Smooth muscle cell (in vitro differentiated cells): Measurements from ENCODE around the gene MYADM. TPM values are rescaled to one million over a fixed set of nuclear protein-coding genes. Genes with fewer than 3 reads are reported as not detected.

ENCODE experiments used
- DNase-seq: peaks from one replicate; lab custom pipeline; 2025; ENCODE audit not compliant: unreplicated experiment; lab: John Stamatoyannopoulos, UW
- H2AFZ ChIP-seq: fragments of 200-600 bp; sonication (generic); 2 replicates; pipeline ENCODE4 v1.6.0; 2016; ENCODE audit warnings: antibody characterized with exemption, low read depth, mild to moderate bottlenecking
- H3F3A ChIP-seq: fragments of 200-600 bp; sonication (generic); 2 replicates; pipeline ENCODE4 v1.6.0; 2017; ENCODE audit warnings: antibody characterized with exemption, low read depth
- H3K27ac ChIP-seq: fragments of 200-600 bp; sonication (generic); 2 replicates; pipeline ENCODE4 v1.5.1; 2016; ENCODE audit warnings: low read depth, mild to moderate bottlenecking
- H3K27me3 ChIP-seq: fragments of 200-600 bp; sonication (generic); 2 replicates; pipeline ENCODE4 v1.6.1; 2016; ENCODE audit warnings: low read depth, mild to moderate bottlenecking
- H3K36me3 ChIP-seq: fragments of 200-600 bp; sonication (generic); 2 replicates; pipeline ENCODE4 v1.5.1; 2016; ENCODE audit warnings: low read depth
- H3K4me1 ChIP-seq: fragments of 200-600 bp; sonication (generic); 2 replicates; pipeline ENCODE4 v1.5.1; 2016; ENCODE audit warnings: low read depth
- H3K4me2 ChIP-seq: fragments of 200-600 bp; sonication (generic); 2 replicates; pipeline ENCODE4 v1.6.0; 2016; ENCODE audit warnings: mild to moderate bottlenecking
- H3K4me3 ChIP-seq: fragments of 200-600 bp; sonication (generic); 2 replicates; pipeline ENCODE4 v1.5.1; 2016; ENCODE audit warnings: mild to moderate bottlenecking
- H3K79me2 ChIP-seq: fragments of 200-600 bp; sonication (generic); 2 replicates; pipeline ENCODE4 v1.6.0; 2016; ENCODE audit warnings: low read depth, mild to moderate bottlenecking
- H3K9ac ChIP-seq: fragments of 200-600 bp; sonication (generic); 2 replicates; pipeline ENCODE4 v1.6.0; 2016; ENCODE audit warnings: low read depth
- H3K9me3 ChIP-seq: fragments of 200-600 bp; sonication (generic); replicated peaks from 2 replicates; pipeline ENCODE4 v1.5.1; 2016; ENCODE audit warnings: low read depth
- H4K20me1 ChIP-seq: fragments of 200-600 bp; sonication (generic); 2 replicates; pipeline ENCODE4 v1.6.0; 2016; ENCODE audit warnings: low read depth
- WGBS: methylation state at CpG from one replicate; pipeline ENCODE4 v1.1.7; 2016; ENCODE audit warnings: low lambda C conversion rate; 5-methylcytosine and 5-hydroxymethylcytosine counted together
- polyA plus RNA-seq: library from polyadenylated mRNA; unstranded; fragments of >200 nt; fragmentation: Nextera tagmentation; extraction: Ambion mirVana; gene quantifications from 2 replicates; pipeline ENCODE4 v1.2.1, GENCODE V29; 2016
- total RNA-seq: library from RNA; depleted of rRNA; stranded (reverse); fragments of >200 nt; gene quantifications from 2 replicates; pipeline ENCODE4 v1.2.3, GENCODE V29; 2014
- TF ChIP-seq, protein P1 (sequence below): fragments of 200-600 bp; sonication (generic); IDR thresholded peaks from 2 replicates; pipeline ENCODE4 v1.5.1; 2017; ENCODE audit warnings: borderline replicate concordance, mild to moderate bottlenecking, antibody characterized with exemption; ENCODE audit not compliant: insufficient read depth, poor library complexity, severe bottlenecking

MYADM gene
- total and polyA plus RNA-seq, 2 experiments from 2014 or later = 97.6 to 193 TPM

DNA sequence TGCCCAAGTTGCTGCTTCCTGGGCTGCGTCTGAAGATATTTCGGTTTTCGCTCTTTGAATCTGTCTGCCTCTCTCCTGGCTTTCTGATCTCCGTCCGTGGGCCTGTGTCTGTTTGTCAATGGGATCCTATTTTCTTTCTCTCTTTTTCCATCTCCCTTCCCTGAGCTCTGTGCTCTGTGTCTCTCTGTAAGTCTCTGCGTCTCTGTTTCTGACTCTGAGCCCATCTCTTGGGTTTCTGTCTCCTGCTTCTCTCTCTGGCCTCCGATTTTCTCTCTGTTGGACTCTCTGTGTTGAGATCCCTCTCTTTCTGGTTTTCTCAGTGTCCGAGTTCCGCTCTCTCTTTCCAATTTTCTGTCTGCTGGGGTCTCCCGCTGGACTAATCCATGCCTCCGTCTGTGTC, 16.1 kb downstream of the MYADM start:
- no peaks in the 10 kb centered on the region for H3K9me3 ChIP-seq
- no peaks in the 10 kb centered on the region for H4K20me1 ChIP-seq
- H3K4me2 ChIP-seq = no peak overlapping the region
- TF ChIP-seq, protein P1, sequence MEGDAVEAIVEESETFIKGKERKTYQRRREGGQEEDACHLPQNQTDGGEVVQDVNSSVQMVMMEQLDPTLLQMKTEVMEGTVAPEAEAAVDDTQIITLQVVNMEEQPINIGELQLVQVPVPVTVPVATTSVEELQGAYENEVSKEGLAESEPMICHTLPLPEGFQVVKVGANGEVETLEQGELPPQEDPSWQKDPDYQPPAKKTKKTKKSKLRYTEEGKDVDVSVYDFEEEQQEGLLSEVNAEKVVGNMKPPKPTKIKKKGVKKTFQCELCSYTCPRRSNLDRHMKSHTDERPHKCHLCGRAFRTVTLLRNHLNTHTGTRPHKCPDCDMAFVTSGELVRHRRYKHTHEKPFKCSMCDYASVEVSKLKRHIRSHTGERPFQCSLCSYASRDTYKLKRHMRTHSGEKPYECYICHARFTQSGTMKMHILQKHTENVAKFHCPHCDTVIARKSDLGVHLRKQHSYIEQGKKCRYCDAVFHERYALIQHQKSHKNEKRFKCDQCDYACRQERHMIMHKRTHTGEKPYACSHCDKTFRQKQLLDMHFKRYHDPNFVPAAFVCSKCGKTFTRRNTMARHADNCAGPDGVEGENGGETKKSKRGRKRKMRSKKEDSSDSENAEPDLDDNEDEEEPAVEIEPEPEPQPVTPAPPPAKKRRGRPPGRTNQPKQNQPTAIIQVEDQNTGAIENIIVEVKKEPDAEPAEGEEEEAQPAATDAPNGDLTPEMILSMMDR = no peak
- 69% methylated on average over 11 of the region's 11 CpGs for WGBS
- H3K79me2 ChIP-seq = no peaks in the 10 kb centered on the region
- no peaks in the 10 kb centered on the region for H3K36me3 ChIP-seq
- DNase-seq = no peak
- no peak overlapping the region for H3K9ac ChIP-seq
- no peak overlapping the region for H3K4me3 ChIP-seq
- peaks cover 59% of the 10 kb centered on the region for H3K27me3 ChIP-seq
- peaks cover 4% of the 10 kb centered on the region for H3F3A ChIP-seq
- no peak overlapping the region for H2AFZ ChIP-seq
- H3K27ac ChIP-seq = no peak overlapping the region
- peaks cover 6% of the 10 kb centered on the region for H3K4me1 ChIP-seq

DNA sequence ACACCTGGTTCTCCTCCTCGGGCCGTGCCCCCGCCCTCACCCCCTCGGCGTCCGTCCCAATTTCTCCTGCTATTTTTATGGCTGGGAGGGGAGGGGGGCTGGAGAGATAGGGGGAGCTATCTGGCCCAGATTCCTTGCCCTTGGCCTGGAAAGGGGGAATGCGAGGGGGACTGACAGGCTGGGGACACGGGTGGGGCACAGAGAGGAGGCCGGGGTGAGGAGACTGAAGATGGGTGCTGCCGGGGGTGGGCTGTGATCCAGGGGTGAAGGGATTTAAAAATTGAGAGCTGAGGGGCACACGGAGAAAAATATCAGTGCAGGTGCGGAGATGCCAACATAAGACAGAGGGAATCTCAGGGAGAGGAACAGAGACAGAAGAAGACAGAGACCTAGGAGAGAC, 16.6 kb downstream of the MYADM start:
- 69% methylated on average over 12 of the region's 12 CpGs for WGBS
- no peak overlapping the region for H3K4me3 ChIP-seq
- peaks cover 59% of the 10 kb centered on the region for H3K27me3 ChIP-seq
- H3K4me1 ChIP-seq = peaks cover 6% of the 10 kb centered on the region
- H3K79me2 ChIP-seq = no peaks in the 10 kb centered on the region
- H2AFZ ChIP-seq = no peak overlapping the region
- TF ChIP-seq, protein P1 = no peak
- H3K27ac ChIP-seq = no peak overlapping the region
- no peaks in the 10 kb centered on the region for H4K20me1 ChIP-seq
- H3F3A ChIP-seq = peaks cover 4% of the 10 kb centered on the region
- H3K9ac ChIP-seq = no peak overlapping the region
- no peaks in the 10 kb centered on the region for H3K36me3 ChIP-seq
- H3K9me3 ChIP-seq = no peaks in the 10 kb centered on the region
- no peak for DNase-seq
- no peak overlapping the region for H3K4me2 ChIP-seq

DNA sequence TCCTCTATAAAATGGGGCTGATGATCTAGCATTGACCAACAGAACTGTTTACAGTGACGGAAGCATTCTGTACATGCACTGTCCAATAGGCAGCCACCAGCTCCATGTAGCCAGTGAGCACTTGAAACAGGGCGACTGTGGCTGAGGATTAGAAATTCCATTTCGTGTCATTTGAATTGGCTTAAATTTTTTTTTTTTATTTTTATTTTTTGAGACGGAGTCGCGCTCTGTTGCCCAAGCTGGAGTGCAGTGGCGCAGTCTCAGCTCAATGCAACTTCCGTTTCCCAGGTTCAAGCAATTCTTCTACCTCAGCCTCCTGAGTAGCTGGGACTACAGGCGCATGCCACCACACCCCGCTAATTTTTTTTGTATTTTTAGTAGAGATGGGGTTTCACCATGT, 17.4 kb downstream of the MYADM start:
- H3K9me3 ChIP-seq = no peaks in the 10 kb centered on the region
- H3K4me2 ChIP-seq = no peak overlapping the region
- H3F3A ChIP-seq = peaks cover 4% of the 10 kb centered on the region
- H3K4me3 ChIP-seq = no peak overlapping the region
- no peaks in the 10 kb centered on the region for H4K20me1 ChIP-seq
- 92% methylated on average over 10 of the region's 10 CpGs for WGBS
- TF ChIP-seq, protein P1 = no peak
- no peak overlapping the region for H2AFZ ChIP-seq
- H3K36me3 ChIP-seq = no peaks in the 10 kb centered on the region
- no peak overlapping the region for H3K27ac ChIP-seq
- H3K27me3 ChIP-seq = peaks cover 57% of the 10 kb centered on the region
- DNase-seq = no peak
- H3K4me1 ChIP-seq = peaks cover 6% of the 10 kb centered on the region
- no peak overlapping the region for H3K9ac ChIP-seq
- no peaks in the 10 kb centered on the region for H3K79me2 ChIP-seq

DNA sequence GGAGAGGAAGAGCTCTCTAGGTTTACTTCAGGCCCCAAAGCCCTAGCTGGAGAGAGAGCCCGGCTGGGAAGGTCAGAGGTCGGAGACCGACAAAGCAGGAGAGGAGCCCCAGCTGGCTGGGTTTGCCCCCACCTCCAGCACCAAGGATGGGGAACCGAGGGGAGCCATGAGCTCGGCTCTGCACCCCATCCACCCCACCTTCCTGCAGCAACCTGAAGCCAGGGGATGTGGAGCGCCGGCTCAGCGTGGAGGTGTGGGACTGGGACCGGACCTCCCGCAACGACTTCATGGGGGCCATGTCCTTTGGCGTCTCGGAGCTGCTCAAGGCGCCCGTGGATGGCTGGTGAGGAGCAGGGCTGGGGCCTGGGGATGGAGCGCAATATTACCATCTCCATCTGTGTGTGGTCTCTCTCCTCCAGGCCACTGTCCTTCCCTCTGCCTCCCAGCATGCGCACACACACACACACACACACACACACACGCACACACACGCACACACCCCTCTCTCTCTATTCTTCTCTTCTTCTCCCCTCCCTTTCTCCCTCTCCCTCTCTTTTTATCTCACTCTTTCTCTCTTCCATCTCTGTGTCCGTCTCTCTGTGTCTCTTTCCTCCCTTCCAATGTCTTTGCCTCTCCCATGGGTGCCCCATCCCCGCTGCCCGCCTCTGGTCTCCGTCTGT, 24.8 kb downstream of the MYADM start:
- Histone ChIP-seq H3K4me3 (no peak overlapping the region), H2AFZ (no peak overlapping the region), H3K36me3 (no peaks in the 10 kb centered on the region)

More for the DNA sequence above, 24.8 kb downstream of the MYADM start:
- Histone ChIP-seq H3K9me3 (no peaks in the 10 kb centered on the region), H3K4me1 (no peaks in the 10 kb centered on the region), H3K27me3 (peaks cover 5% of the 10 kb centered on the region), H3F3A (no peaks in the 10 kb centered on the region), H4K20me1 (no peaks in the 10 kb centered on the region), H3K27ac (no peak overlapping the region), H3K4me2 (no peak overlapping the region), H3K79me2 (no peaks in the 10 kb centered on the region), H3K9ac (no peak overlapping the region)
- TF ChIP-seq, protein P1 = no peak
- WGBS = 77% methylated on average over 22 of the region's 23 CpGs
- no peak for DNase-seq
